Stimulated activated CD4-positive, alpha-beta T cell treated with anti-CD3 and anti-CD28 coated beads, Interleukin-2, amount 100 ng/mL, for 48 hours (primary cell): ENCODE data around the gene LRRC2.
"Not testable (repeated sequence)": the region's sequence is repeated elsewhere in the genome, so short reads cannot be mapped to it uniquely, and the experiment has no call there.

Source experiments
- DNase-seq, 2 donors: peaks; one replicate each; pipeline ENCODE4 v3.0.0-alpha.2; 2020

LRRC2 gene

GRCh38 chr3:46495901-46496456 is 70.1 kb downstream of the LRRC2 start:
- DNase-seq, result no peak

GRCh38 chr3:46494491-46494890 is 71.6 kb downstream of the LRRC2 start:
- not testable (repeated sequence) for DNase-seq

DNA sequence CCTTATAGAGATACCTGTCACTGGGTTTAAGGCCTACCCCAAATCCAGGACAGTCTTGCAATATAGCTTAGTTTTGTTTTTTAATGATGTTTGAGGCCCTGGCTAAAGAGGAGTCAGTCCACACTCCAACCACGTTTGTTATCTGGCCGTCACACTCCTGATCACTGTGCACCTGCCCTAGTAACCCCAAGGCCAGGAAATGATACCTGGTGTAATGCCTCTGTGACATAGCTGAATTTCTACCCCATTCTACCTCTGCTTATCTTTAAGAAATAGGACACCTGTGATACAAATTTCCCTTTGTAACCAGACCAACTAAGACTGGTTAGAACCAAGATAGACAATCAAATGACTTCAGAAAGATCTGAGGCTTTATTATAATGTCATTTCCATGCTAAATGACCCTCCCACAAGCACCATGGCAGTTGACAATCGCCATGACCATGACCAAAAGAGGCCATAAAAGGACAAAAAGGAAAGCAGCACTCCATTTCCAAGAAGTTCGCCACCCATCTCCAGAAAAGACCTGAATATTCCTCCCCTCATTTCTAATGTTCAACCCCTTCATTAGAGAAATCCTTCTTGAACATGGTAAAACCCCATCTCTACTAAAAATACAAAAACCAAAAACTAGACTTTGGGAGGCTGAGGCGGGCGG is 73.1 kb downstream of the LRRC2 start:
- no peak for DNase-seq

GRCh38 chr3:46491089-46492070 is 74.7 kb downstream of the LRRC2 start:
- DNase-seq, result no peak

GRCh38 chr3:46490338-46491084 is 75.6 kb downstream of the LRRC2 start:
- no peak for DNase-seq

DNA sequence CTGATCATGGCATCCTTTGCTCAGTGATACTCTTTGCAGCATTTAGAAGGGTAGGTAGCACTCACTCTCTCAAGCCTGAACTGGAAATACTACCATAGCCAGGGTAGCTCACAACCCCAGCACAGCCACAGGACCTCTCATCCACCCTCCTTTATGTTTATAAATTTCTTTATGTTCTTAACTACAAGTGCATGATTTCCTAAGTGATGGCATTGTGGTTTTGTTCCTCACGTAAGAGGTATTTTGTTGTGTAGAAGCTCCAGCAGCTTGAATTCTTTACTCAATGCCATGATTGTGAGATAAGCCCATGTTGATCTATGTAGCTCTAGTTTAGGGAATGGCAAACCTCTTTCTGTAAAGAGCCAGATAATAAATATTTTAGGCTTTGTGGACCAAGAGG is 76.2 kb downstream of the LRRC2 start:
- DNase-seq, result no peak

GRCh38 chr3:46489381-46489780 is 76.7 kb downstream of the LRRC2 start:
- DNase-seq, result no peak

- peak; percentile 91 to 95 for DNase-seq
Measured at GRCh38 chr3:46488735-46489361, 77.3 kb downstream of the LRRC2 start.

GRCh38 chr3:46485779-46486175 is 80.3 kb downstream of the LRRC2 start:
- DNase-seq, result no peak

DNA sequence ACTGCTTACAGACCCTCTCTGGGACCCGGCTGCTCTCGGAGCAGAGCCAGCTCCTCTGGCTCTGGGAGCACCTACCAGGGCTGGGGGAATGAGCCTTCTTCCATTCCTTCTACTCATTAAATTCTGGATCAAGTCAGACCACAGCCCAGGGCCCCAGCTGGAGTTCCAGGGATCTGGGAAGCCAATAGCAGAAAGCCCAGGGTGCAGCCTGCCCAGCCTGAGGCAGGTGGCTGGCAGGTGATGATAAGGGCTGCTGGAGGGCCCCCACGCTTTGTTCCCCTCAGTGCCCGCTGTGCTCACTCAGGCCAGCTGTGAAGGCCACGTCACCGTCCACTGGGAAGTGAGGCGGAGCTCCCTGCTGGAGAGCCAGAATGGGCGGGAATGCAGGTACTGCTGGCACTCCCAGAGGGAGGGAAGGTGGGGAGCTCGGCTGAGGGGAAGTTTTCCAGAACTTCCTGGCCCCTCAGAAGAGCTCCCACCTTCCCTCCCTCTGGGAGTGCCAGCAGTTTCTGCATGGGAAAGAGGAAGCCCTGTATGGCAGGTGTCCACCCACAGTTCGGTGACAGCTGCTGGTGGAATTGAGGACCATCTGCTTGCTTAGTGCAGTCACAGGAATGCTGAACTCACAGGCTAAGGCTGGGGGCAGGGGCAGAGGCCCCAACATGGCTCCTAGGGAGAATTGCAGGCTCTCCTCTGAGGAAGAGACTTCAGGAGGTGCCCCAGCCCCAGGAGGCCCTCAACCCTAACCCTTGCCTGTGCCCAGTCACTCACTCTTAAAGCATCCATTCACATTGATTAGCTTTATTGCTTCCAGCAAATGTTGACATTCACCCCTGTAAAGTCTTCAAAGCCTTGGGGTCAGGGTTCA is 81.0 kb downstream of the LRRC2 start:
- DNase-seq, result no peak

DNA sequence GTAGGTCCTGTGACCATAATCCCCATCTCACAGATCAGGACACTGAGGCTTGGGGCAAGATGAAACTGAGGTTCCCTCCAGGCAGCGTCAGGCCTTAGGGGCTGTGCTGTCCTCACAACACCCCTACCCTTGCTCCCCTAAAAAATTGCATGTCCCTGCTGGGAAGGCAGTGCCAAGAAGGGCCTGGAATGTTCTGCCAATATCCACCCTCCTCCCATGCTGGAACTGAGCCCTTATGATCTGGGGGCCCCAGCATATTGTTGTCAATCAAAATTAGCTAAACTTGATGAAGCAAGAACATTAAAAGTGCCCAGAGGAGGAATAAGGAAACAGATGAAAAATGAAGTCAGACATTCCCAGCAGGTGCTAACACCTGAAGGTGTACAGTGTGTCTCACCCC is 81.7 kb downstream of the LRRC2 start:
- DNase-seq, result no peak

- DNase-seq, result no peak
Measured at GRCh38 chr3:46483825-46484224, 82.3 kb downstream of the LRRC2 start.

- no peak for DNase-seq
Measured at GRCh38 chr3:46482632-46483350, 83.3 kb downstream of the LRRC2 start.

GRCh38 chr3:46481636-46482035 is 84.5 kb downstream of the LRRC2 start:
- DNase-seq, result no peak

- no peak for DNase-seq
Measured at GRCh38 chr3:46480491-46481195, 85.5 kb downstream of the LRRC2 start.

DNA sequence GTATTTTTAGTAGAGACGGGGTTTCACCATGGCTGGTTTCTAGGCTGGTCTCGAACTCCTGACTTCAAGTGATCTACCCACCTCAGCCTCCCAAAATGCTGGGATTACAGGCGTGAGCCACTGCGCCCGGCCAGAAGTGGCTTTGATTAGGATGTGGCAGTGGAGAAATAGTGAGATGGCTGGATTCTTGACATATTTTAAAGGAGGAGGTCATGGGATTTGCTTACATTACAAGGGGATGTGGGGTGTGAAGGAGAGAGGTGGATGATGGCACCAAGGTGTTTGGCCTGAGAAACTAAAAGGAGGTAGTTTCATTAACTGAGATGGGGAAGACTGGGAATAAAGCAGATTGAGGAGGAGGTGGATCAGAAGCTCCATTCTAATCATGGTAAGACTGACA is 86.4 kb downstream of the LRRC2 start:
- DNase-seq, result no peak

DNA sequence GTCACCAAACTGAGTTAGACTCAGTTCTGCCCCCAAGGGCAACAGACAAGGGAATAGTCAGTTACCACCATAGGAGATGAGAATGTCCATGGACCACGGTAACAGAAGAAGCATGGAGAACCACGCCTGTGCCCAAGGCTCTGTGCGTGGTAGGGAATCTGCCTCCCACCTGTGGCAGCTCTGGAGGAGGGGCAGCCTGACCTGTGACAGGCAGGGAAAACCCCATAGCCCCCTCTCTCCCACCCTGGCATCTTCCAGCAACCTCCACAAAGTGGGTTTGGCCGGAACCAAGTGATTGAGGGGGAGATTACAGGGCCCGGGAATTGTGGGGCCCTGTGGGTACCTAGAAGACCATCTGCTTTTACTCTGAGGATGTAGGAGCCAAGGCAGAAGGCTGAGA is 87.1 kb downstream of the LRRC2 start:
- no peak for DNase-seq

- no peak for DNase-seq
Measured at GRCh38 chr3:46478341-46478740, 87.8 kb downstream of the LRRC2 start.

DNA sequence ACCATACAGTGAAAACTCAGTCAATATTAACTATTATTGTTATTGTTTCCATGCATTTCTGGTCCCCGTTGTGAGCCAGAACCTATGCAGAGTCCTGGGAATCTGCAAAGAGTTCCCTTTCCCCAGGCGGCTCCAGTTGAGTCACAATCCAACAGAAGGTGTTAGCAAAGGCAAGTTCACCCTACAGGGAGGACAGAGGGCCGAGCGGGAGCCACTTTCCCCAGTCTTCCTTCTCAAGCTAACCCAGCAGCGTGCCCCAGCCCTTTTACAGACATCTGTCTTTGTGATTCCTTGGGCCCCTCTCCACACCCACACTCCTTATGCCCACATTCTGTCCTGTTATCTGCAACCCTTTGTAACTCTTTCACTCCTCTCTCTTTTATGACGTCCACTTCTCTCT is 88.3 kb downstream of the LRRC2 start:
- no peak for DNase-seq

DNA sequence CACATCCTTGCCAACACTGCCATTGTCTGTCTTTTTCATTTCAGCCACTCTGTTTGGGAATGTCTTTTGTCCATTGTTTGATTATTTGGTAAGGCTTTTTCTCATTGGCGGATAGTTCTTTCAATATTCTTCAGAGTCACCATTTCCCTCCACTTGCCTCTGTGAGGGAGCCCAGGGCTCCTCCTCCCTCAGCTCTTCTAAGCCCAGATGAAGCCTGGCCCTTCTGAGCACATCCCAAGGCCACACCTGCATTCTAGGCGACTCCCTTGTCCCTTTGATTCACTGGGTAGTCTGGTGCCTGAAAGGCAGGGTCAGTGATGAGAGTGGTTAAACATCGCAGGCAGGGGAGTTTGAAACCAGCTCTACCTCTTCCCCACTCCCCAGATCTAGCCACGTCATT is 89.0 kb downstream of the LRRC2 start:
- no peak for DNase-seq
